ENCODE measurements around the gene SFI1.

GRCh38 chr22:31626427-31627150 is 130.3 kb downstream of the SFI1 start:
- no peak for TF ChIP-seq CTCF (IDR thresholded peaks at IDR 0.05)
- TF ChIP-seq EZH2 (IDR thresholded peaks at IDR 0.05; ENCODE audit: borderline replicate concordance, insufficient read depth, low read depth, low read length, poor library complexity, severe bottlenecking), result no peak

All from B cell (primary cell).